Activated CD4-positive, alpha-beta T cell treated with anti-CD3 and anti-CD28 coated beads, Interleukin-2, amount 10 ng/mL, durations not matched to agents 7 days and 5 days (primary cell): ENCODE data around the gene MTOR. TPM values are rescaled to one million over a fixed set of nuclear protein-coding genes. Genes with fewer than 3 reads are reported as not detected.
"Not testable (repeated sequence)": the region's sequence is repeated elsewhere in the genome, so short reads cannot be mapped to it uniquely, and the experiment has no call there.

Source experiments
- CTCF ChIA-PET: fragments of 350-600 bp; sonication (Branson Sonifier 250); formaldehyde crosslinking; loops from one replicate; lab custom pipeline; 2021; ENCODE audit warnings: antibody characterized with exemption; lab: Charles Lee
- POLR2A ChIA-PET: fragments of 350-600 bp; sonication (Branson Sonifier 250); formaldehyde crosslinking; loops from one replicate; lab custom pipeline; 2021; ENCODE audit warnings: antibody characterized with exemption; lab: Charles Lee
- DNase-seq: peaks from one replicate; pipeline ENCODE4 v3.0.0-alpha.2; 2020
- H3K27ac Mint-ChIP-seq: one replicate; pipeline ENCODE4 v1.8.0; 2021; ENCODE audit warnings: mild to moderate bottlenecking, moderate library complexity, mixed read lengths
- H3K27me3 Mint-ChIP-seq: one replicate; pipeline ENCODE4 v1.8.0; 2021; ENCODE audit warnings: mixed read lengths
- H3K36me3 Mint-ChIP-seq: one replicate; pipeline ENCODE4 v1.8.0; 2021; ENCODE audit warnings: low read depth, mixed read lengths
- H3K4me1 Mint-ChIP-seq: one replicate; pipeline ENCODE4 v1.8.0; 2021; ENCODE audit warnings: mixed read lengths
- H3K4me3 Mint-ChIP-seq: one replicate; pipeline ENCODE4 v1.8.0; 2021; ENCODE audit warnings: mild to moderate bottlenecking, moderate library complexity, mixed read lengths
- H3K9me3 Mint-ChIP-seq: one replicate; pipeline ENCODE4 v1.8.0; 2021; ENCODE audit warnings: mixed read lengths
- total RNA-seq, 2 experiments: library from RNA; stranded (reverse); gene quantifications; one replicate each; pipeline ENCODE4 v1.2.3, GENCODE V29; 2021

Gene MTOR
- total RNA-seq, 2 experiments from 2014 or later = 49.2 to 57.2 TPM

GRCh38 chr1:11067716-11068599 lies 194.4 kb downstream of the MTOR start:
- H3K27me3 Mint-ChIP-seq = no peaks in the 10 kb centered on the region
- no peaks in the 10 kb centered on the region for H3K9me3 Mint-ChIP-seq
- H3K36me3 Mint-ChIP-seq = peaks cover 72% of the 10 kb centered on the region
- DNase-seq = no peak
- H3K4me3 Mint-ChIP-seq = no peak overlapping the region
- ChIA-PET CTCF (interaction anchor here (0.6 kb wide), 1 partner anchor 54 kb away, joined by 3 read pairs; no protein-coding TSS in a partner anchor), POLR2A (no interaction called here)
- H3K27ac Mint-ChIP-seq = no peak overlapping the region
- peaks cover 13% of the 10 kb centered on the region for H3K4me1 Mint-ChIP-seq

- ChIA-PET CTCF (no interaction called here), POLR2A (no interaction called here)
- peaks cover 56% of the 10 kb centered on the region for H3K36me3 Mint-ChIP-seq
- H3K4me1 Mint-ChIP-seq = peaks cover 33% of the 10 kb centered on the region
- no peak overlapping the region for H3K27ac Mint-ChIP-seq
- no peaks in the 10 kb centered on the region for H3K27me3 Mint-ChIP-seq
- no peak overlapping the region for H3K4me3 Mint-ChIP-seq
- DNase-seq = no peak
- H3K9me3 Mint-ChIP-seq = no peaks in the 10 kb centered on the region
Measured at GRCh38 chr1:11065796-11066195, 196.6 kb downstream of the MTOR start.

GRCh38 chr1:11064942-11065341 lies 197.4 kb downstream of the MTOR start:
- POLR2A ChIA-PET = no interaction called here

GRCh38 chr1:11063937-11064537 lies 198.3 kb downstream of the MTOR start:
- Mint-ChIP-seq H3K36me3 (peaks cover 46% of the 10 kb centered on the region), H3K4me1 (peaks cover 33% of the 10 kb centered on the region)
- DNase-seq, H3K9me3 Mint-ChIP-seq, H3K4me3 Mint-ChIP-seq, POLR2A ChIA-PET, H3K27ac Mint-ChIP-seq, H3K27me3 Mint-ChIP-seq: not testable (repeated sequence)
- CTCF ChIA-PET = interaction anchor here (1.1 to 1.2 kb wide), 4 partner anchors 8 to 93 kb away, joined by 3 to 5 read pairs (median 4); no protein-coding TSS in a partner anchor

More at GRCh38 chr1:11064942-11065341, 197.4 kb downstream of the MTOR start:
- CTCF ChIA-PET = interaction anchor here (0.8 to 1.2 kb wide), 2 partner anchors 9 to 10 kb away, joined by 4 read pairs; no protein-coding TSS in a partner anchor
- Mint-ChIP-seq H3K27me3 (no peaks in the 10 kb centered on the region), H3K36me3 (peaks cover 55% of the 10 kb centered on the region), H3K4me1 (peaks cover 36% of the 10 kb centered on the region), H3K27ac (no peak overlapping the region), H3K4me3 (no peak overlapping the region), H3K9me3 (no peaks in the 10 kb centered on the region)
- no peak for DNase-seq

- peak overlapping the region; percentile 72 for H3K27ac Mint-ChIP-seq
- no peaks in the 10 kb centered on the region for H3K27me3 Mint-ChIP-seq
- peaks cover 41% of the 10 kb centered on the region for H3K4me1 Mint-ChIP-seq
- peak; percentile 37 for DNase-seq
- POLR2A ChIA-PET = no interaction called here
- peaks cover 38% of the 10 kb centered on the region for H3K36me3 Mint-ChIP-seq
- CTCF ChIA-PET = interaction anchor here (0.9 to 1.1 kb wide), 2 partner anchors 11 to 25 kb away, joined by 4 to 5 read pairs; no protein-coding TSS in a partner anchor
- H3K9me3 Mint-ChIP-seq = no peaks in the 10 kb centered on the region
- H3K4me3 Mint-ChIP-seq = no peak overlapping the region
Measured at GRCh38 chr1:11062965-11063401, 199.4 kb downstream of the MTOR start.

GRCh38 chr1:11061652-11062365 lies 200.5 kb downstream of the MTOR start:
- peak overlapping the region; percentile 85 for H3K4me3 Mint-ChIP-seq
- peaks cover 34% of the 10 kb centered on the region for H3K36me3 Mint-ChIP-seq
- CTCF ChIA-PET = interaction anchor here (0.7 to 3.1 kb wide), 3 partner anchors 9 to 24 kb away, joined by 3 to 20 read pairs (median 3); no protein-coding TSS in a partner anchor
- H3K4me1 Mint-ChIP-seq = peaks cover 44% of the 10 kb centered on the region
- H3K27ac Mint-ChIP-seq = peak overlapping the region; percentile 93
- H3K27me3 Mint-ChIP-seq = no peaks in the 10 kb centered on the region
- POLR2A ChIA-PET = interaction anchor here (0.6 kb wide), 1 partner anchor 847 kb away, joined by 3 read pairs; no protein-coding TSS in a partner anchor
- H3K9me3 Mint-ChIP-seq = no peaks in the 10 kb centered on the region
- no peak for DNase-seq

GRCh38 chr1:11059968-11060830 lies 202.2 kb downstream of the MTOR start, which contains the start of gene SRM:
TSS of gene SRM (minus strand) at chr1:11060018. CDS start at chr1:11059943, 75 bp downstream.
- peaks cover 44% of the 10 kb centered on the region for H3K4me1 Mint-ChIP-seq
- CTCF ChIA-PET = interaction anchor here (0.6 to 3.1 kb wide), 7 partner anchors 10 to 87 kb away, joined by 3 to 20 read pairs (median 3); partner anchors contain the start of gene EXOSC10
- no peaks in the 10 kb centered on the region for H3K27me3 Mint-ChIP-seq
- peak within 1 kb of the TSS; percentile 92 for H3K4me3 Mint-ChIP-seq
- peak; percentile 89 for DNase-seq
- no peaks in the 10 kb centered on the region for H3K9me3 Mint-ChIP-seq
- H3K36me3 Mint-ChIP-seq = peaks cover 21% of the 10 kb centered on the region
- H3K27ac Mint-ChIP-seq = peak within 1 kb of the TSS; percentile 93
- POLR2A ChIA-PET = interaction anchor here (1.0 kb wide), 1 partner anchor 12 kb away, joined by 3 read pairs; no protein-coding TSS in a partner anchor

GRCh38 chr1:11059155-11059967 lies 203.0 kb downstream of the MTOR start:
- Mint-ChIP-seq H3K36me3 (peaks cover 18% of the 10 kb centered on the region), H3K9me3 (no peaks in the 10 kb centered on the region), H3K27ac (peak overlapping the region; percentile 90), H3K4me1 (peaks cover 44% of the 10 kb centered on the region), H3K27me3 (no peaks in the 10 kb centered on the region), H3K4me3 (peak overlapping the region; percentile 92)
- DNase-seq = no peak
- ChIA-PET POLR2A (interaction anchor here (1.0 kb wide), 1 partner anchor 13 kb away, joined by 3 read pairs; no protein-coding TSS in a partner anchor), CTCF (interaction anchor here (0.6 to 3.1 kb wide), 5 partner anchors 11 to 40 kb away, joined by 3 to 20 read pairs (median 3); partner anchors contain the start of gene EXOSC10)

- H3K4me3 Mint-ChIP-seq = peak overlapping the region; percentile 92
- DNase-seq = no peak
- no peaks in the 10 kb centered on the region for H3K9me3 Mint-ChIP-seq
- H3K27me3 Mint-ChIP-seq = no peaks in the 10 kb centered on the region
- ChIA-PET POLR2A (interaction anchor here (0.7 kb wide), 1 partner anchor 41 kb away, joined by 3 read pairs; the partner anchor contains the start of gene EXOSC10), CTCF (interaction anchor here (0.6 to 2.9 kb wide), 2 partner anchors 10 to 21 kb away, joined by 3 to 16 read pairs; no protein-coding TSS in a partner anchor)
- H3K36me3 Mint-ChIP-seq = peaks cover 19% of the 10 kb centered on the region
- peaks cover 44% of the 10 kb centered on the region for H3K4me1 Mint-ChIP-seq
- peak overlapping the region; percentile 90 for H3K27ac Mint-ChIP-seq
Measured at GRCh38 chr1:11058595-11059154, 203.7 kb downstream of the MTOR start.

GRCh38 chr1:11058026-11058425 lies 204.3 kb downstream of the MTOR start:
- ChIA-PET CTCF (interaction anchor here (1.1 to 2.9 kb wide), 2 partner anchors 12 to 20 kb away, joined by 3 to 16 read pairs; no protein-coding TSS in a partner anchor), POLR2A (interaction anchor here (0.5 to 0.7 kb wide), 2 partner anchors 13 to 42 kb away, joined by 3 read pairs; partner anchors contain the start of gene EXOSC10)
- Mint-ChIP-seq H3K4me3 (peak overlapping the region; percentile 92), H3K4me1 (peaks cover 39% of the 10 kb centered on the region), H3K27me3 (no peaks in the 10 kb centered on the region), H3K9me3 (no peaks in the 10 kb centered on the region), H3K36me3 (peaks cover 14% of the 10 kb centered on the region), H3K27ac (no peak overlapping the region)
- no peak for DNase-seq
